Esophagus squamous epithelium (tissue), 4 donors: Measurements from ENCODE around the gene CAMTA1.

ENCODE experiments used
- POLR2A ChIP-seq, 4 donors: fragments of 450-650 bp; IDR thresholded peaks; one replicate each; pipeline ENCODE4 v1.6.1; 2017; ENCODE audit warnings: antibody characterized with exemption in 4 of 4, mild to moderate bottlenecking in 4 of 4, moderate library complexity in 3 of 4
- TF ChIP-seq, protein P1 (sequence below), 6 experiments: fragments of 450-650 bp in 4 of 6; fragments of 200-600 bp in 2 of 6; sonication (generic) in 2 of 6; IDR thresholded peaks; one replicate each; pipeline ENCODE4 v1.5.1; 2016 to 2019; ENCODE audit warnings: antibody characterized with exemption in 6 of 6, mild to moderate bottlenecking in 4 of 6, moderate library complexity in 4 of 6

DNA sequence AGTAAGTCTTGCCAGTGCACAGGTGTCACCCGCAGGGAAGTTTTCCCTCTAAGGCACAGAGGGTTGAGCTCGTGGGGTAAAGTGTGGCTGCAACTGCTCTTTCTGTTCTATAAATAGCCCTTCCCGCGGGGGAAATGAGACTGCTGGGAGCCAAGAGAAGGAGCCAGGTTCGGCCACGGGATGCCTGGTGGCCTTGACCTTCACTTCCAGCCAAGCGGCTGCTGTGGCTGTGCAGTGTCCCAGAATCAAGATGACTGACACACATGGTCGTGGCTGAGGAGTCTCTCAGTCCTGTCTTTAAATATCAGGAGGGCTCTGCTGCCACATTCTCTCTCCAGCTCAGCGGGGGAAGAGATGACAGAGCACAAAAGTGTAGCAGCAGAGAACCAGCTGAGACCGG is 831.7 kb downstream of the CAMTA1 start:
- TF ChIP-seq, protein P1, sequence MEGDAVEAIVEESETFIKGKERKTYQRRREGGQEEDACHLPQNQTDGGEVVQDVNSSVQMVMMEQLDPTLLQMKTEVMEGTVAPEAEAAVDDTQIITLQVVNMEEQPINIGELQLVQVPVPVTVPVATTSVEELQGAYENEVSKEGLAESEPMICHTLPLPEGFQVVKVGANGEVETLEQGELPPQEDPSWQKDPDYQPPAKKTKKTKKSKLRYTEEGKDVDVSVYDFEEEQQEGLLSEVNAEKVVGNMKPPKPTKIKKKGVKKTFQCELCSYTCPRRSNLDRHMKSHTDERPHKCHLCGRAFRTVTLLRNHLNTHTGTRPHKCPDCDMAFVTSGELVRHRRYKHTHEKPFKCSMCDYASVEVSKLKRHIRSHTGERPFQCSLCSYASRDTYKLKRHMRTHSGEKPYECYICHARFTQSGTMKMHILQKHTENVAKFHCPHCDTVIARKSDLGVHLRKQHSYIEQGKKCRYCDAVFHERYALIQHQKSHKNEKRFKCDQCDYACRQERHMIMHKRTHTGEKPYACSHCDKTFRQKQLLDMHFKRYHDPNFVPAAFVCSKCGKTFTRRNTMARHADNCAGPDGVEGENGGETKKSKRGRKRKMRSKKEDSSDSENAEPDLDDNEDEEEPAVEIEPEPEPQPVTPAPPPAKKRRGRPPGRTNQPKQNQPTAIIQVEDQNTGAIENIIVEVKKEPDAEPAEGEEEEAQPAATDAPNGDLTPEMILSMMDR (IDR thresholded peaks at IDR 0.05), result no peak
- TF ChIP-seq POLR2A (IDR thresholded peaks at IDR 0.05), result no peak
